HCT116 (cell line): ENCODE results near the gene FLOT1. TPM values are rescaled to one million over a fixed set of nuclear protein-coding genes. Genes with fewer than 3 reads are reported as not detected.

Source experiments
- ATAC-seq: fragments of 200-7000 bp; cut with Tn5 transposase; 2 replicates; pipeline ENCODE4 v1.9.1; 2020; ENCODE audit warnings: mild to moderate bottlenecking, moderate library complexity
- BruUV-seq: library from RNA; stranded (reverse); fragments of 400-500 nt; replicated peaks from 2 replicates; lab custom pipeline; 2021; lab: Mats Ljungman, UMichigan
- CTCF ChIA-PET: fragments of 300-600 bp; sonication (Branson Sonifier 250); formaldehyde crosslinking; loops from one replicate; lab custom pipeline; 2021; ENCODE audit warnings: antibody characterized with exemption; lab: Charles Lee
- POLR2A ChIA-PET: fragments of 300-600, 350-600 bp; sonication (Branson Sonifier 250); formaldehyde crosslinking; loops from one replicate; lab custom pipeline; 2021; ENCODE audit warnings: antibody characterized with exemption; lab: Charles Lee
- RAD21 ChIA-PET, 2 experiments: fragments of 300-600 bp; sonication (Branson Sonifier 250); formaldehyde crosslinking; loops; one replicate each; lab custom pipeline; 2023; ENCODE audit warnings: low total read pairs in 2 of 2; ENCODE audit not compliant: uncharacterized antibody in 2 of 2, unreplicated experiment in 2 of 2, low non-redundant PET in 1 of 2; lab: Charles Lee
- DNase-seq: peaks from one replicate; pipeline ENCODE4 v3.0.0-alpha.2; 2010; ENCODE audit warnings: low read depth, low spot score
- H2AFZ ChIP-seq: fragments of 200-600 bp; shearing (Covaris generic), sonication (generic); 2 replicates; pipeline ENCODE4 v1.6.1; 2017; ENCODE audit warnings: low read depth, mixed run types, mixed read lengths, antibody characterized with exemption, low read length; ENCODE audit not compliant: poor library complexity, severe bottlenecking
- H3K27ac ChIP-seq: 2 replicates; pipeline ENCODE4 v1.5.1; 2012; ENCODE audit warnings: low read depth, low read length
- H3K27me3 ChIP-seq: fragments of 200-600 bp; sonication (generic); 2 replicates; pipeline ENCODE4 v1.6.1; 2016; ENCODE audit warnings: mixed run types, low read length, mixed read lengths; ENCODE audit not compliant: insufficient read depth
- H3K36me3 ChIP-seq, 2 experiments: fragments of 200-500 bp in 1 of 2; fragments of 200-600 bp in 1 of 2; sonication (Bioruptor generic) in 1 of 2; sonication (generic) in 1 of 2; 2 replicates each; pipeline versions ENCODE4 v1.5.1 to v1.6.1; 2014 to 2016; ENCODE audit warnings: low read length in 2 of 2, inconsistent platforms in 1 of 2, mixed read lengths in 1 of 2, mixed run types in 1 of 2; ENCODE audit not compliant: insufficient read depth in 2 of 2, control insufficient read depth in 1 of 2
- H3K4me1 ChIP-seq, 2 experiments: fragments of 200-600 bp in 1 of 2; sonication (generic) in 1 of 2; 2 replicates each; pipeline versions ENCODE4 v1.5.1 to v1.6.1; 2012 to 2017; ENCODE audit warnings: low read length in 2 of 2, inconsistent platforms in 1 of 2, mild to moderate bottlenecking in 1 of 2, mixed read lengths in 1 of 2, mixed run types in 1 of 2, moderate library complexity in 1 of 2; ENCODE audit not compliant: insufficient read depth in 2 of 2, control insufficient read depth in 1 of 2
- H3K4me2 ChIP-seq: fragments of 200-600 bp; sonication (generic); 2 replicates; pipeline ENCODE4 v1.6.1; 2017; ENCODE audit warnings: mixed run types, low read length, mixed read lengths
- H3K4me3 ChIP-seq, 2 experiments: fragments of 200-600 bp in 1 of 2; sonication (generic) in 1 of 2; replicated peaks in 1 of 2; 2 replicates each; pipeline ENCODE4 v1.5.1; 2011 to 2016; ENCODE audit warnings: low read length in 2 of 2, control low read depth in 1 of 2, low read depth in 1 of 2, mild to moderate bottlenecking in 1 of 2, mixed read lengths in 1 of 2, mixed run types in 1 of 2
- H3K79me2 ChIP-seq: fragments of 200-600 bp; sonication (generic); 2 replicates; pipeline ENCODE4 v1.6.1; 2017; ENCODE audit warnings: mild to moderate bottlenecking, mixed run types, low read length, moderate library complexity, mixed read lengths; ENCODE audit not compliant: insufficient read depth
- H3K9ac ChIP-seq: fragments of 200-600 bp; sonication (generic); 2 replicates; pipeline ENCODE4 v1.6.1; 2016; ENCODE audit warnings: low read length, mixed read lengths
- H3K9me2 ChIP-seq: fragments of 200-600 bp; sonication (generic), shearing (Covaris generic); 2 replicates; pipeline ENCODE4 v1.6.1; 2017; ENCODE audit warnings: mixed run types, mild to moderate bottlenecking, moderate library complexity; ENCODE audit not compliant: insufficient read depth
- H3K9me3 ChIP-seq, 2 experiments: fragments of 200-500 bp in 1 of 2; fragments of 200-600 bp in 1 of 2; sonication (Bioruptor generic) in 1 of 2; sonication (generic) in 1 of 2; 2 replicates each; pipeline ENCODE4 v1.6.1; 2014 to 2017; ENCODE audit warnings: low read length in 2 of 2, mixed read lengths in 2 of 2, inconsistent platforms in 1 of 2, low read depth in 1 of 2, mild to moderate bottlenecking in 1 of 2, mixed run types in 1 of 2, moderate library complexity in 1 of 2; ENCODE audit not compliant: control insufficient read depth in 1 of 2, insufficient read depth in 1 of 2
- H4K20me1 ChIP-seq: fragments of 200-600 bp; sonication (generic), shearing (Covaris generic); 2 replicates; pipeline ENCODE4 v1.6.1; 2017; ENCODE audit warnings: mixed run types, mild to moderate bottlenecking, moderate library complexity; ENCODE audit not compliant: insufficient read depth
- POLR2AphosphoS5 ChIP-seq: IDR thresholded peaks from 2 replicates; pipeline ENCODE4 v1.6.1; 2011; ENCODE audit warnings: mild to moderate bottlenecking, low read depth, low read length, moderate library complexity
- TCF7L2 ChIP-seq: IDR thresholded peaks from 2 replicates; pipeline ENCODE4 v1.7.0; 2011; ENCODE audit warnings: borderline replicate concordance, inconsistent platforms; ENCODE audit not compliant: insufficient read depth, insufficient read length; ENCODE audit errors: extremely low read depth
- YY1 ChIP-seq: IDR thresholded peaks from 2 replicates; pipeline ENCODE4 v1.6.1; 2011; ENCODE audit warnings: low read length, low read depth, moderate library complexity, mild to moderate bottlenecking; ENCODE audit not compliant: insufficient replicate concordance; ENCODE audit errors: extremely low read depth
- ZFX ChIP-seq: fragments of 450-650 bp; IDR thresholded peaks from 2 replicates; pipeline ENCODE4 v1.6.1; 2017
- intact Hi-C: fragments of 100-400 bp; cut with micrococcal nuclease; formaldehyde crosslinking; loops from 2 replicates; pipeline ENCODE4 v1.10.0; 2022
- total RNA-seq: library from RNA; stranded (reverse); gene quantifications from one replicate; pipeline ENCODE4 v1.2.1, GENCODE V29; 2021; ENCODE audit not compliant: unreplicated experiment
- TF ChIP-seq, protein P1 (sequence below): IDR thresholded peaks from 2 replicates; pipeline ENCODE4 v1.6.1; 2011; ENCODE audit warnings: mild to moderate bottlenecking, low read length, moderate library complexity; ENCODE audit not compliant: insufficient replicate concordance; ENCODE audit errors: extremely low read depth
- TF ChIP-seq, protein P2 (sequence below), 3 experiments: fragments of 200-600 bp in 1 of 3; sonication (generic) in 1 of 3; IDR thresholded peaks in 2 of 3; conservative IDR thresholded peaks in 1 of 3; 2 replicates each; pipeline ENCODE4 v1.5.1; 2012 to 2017; ENCODE audit warnings: low read depth in 2 of 3, low read length in 2 of 3, antibody characterized with exemption in 1 of 3, borderline replicate concordance in 1 of 3, control low read depth in 1 of 3, mild to moderate bottlenecking in 1 of 3, mixed read lengths in 1 of 3, mixed run types in 1 of 3, moderate library complexity in 1 of 3; ENCODE audit not compliant: insufficient read depth in 1 of 3

FLOT1 gene
- total RNA-seq, 1 experiment from 2014 or later, result 117 TPM

DNA sequence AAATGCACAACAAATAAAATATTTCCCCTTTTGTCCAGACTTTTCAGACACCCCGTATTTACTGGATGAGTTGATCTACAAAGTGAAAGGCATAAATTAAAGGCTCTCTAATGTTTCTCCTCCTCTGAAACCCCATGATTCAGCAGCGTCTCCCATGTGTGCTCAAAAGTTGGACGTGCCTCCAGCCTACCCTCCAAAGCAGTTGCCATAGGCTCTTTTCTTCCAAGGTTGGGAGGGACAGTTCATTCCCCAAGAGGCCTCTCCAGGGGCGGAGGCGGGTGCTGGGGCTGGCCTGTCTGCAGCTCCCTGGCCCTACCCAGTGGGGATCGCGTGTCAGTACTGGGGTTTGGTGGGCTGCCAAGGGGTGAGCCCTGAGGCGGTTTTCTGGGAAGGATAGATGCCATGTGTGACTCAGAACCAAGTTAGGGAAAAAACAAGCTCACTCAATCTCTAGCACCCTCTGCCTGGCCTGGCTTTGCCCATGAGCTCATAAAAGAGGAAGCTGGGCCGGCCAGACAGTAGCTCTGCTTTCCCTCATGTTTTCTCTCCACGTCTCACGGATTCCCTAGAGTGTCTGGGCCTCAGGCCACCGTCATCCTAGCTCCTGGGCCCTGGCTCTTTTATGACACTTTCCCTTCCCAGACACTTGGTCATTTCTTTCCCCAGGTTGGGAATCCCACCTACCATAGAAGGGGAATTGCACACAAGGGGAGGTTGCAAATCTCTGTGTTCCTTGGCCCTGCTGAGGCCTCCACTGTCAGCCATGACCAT, 9.9 kb upstream of the FLOT1 start:
- H3K4me2 ChIP-seq, result peak overlapping the region; percentile 55
- H3K4me1 ChIP-seq, result peaks cover 76 to 97% of the 10 kb centered on the region in 2 experiments
- BruUV-seq, result no TSS peak
- TF ChIP-seq POLR2AphosphoS5 (peak; percentile 81), ZFX (peak; percentile 48; the same call in 1 of the 2 replicates), YY1 (peak; percentile 70), TCF7L2 (peak; percentile 71)
- TF ChIP-seq, protein P1, sequence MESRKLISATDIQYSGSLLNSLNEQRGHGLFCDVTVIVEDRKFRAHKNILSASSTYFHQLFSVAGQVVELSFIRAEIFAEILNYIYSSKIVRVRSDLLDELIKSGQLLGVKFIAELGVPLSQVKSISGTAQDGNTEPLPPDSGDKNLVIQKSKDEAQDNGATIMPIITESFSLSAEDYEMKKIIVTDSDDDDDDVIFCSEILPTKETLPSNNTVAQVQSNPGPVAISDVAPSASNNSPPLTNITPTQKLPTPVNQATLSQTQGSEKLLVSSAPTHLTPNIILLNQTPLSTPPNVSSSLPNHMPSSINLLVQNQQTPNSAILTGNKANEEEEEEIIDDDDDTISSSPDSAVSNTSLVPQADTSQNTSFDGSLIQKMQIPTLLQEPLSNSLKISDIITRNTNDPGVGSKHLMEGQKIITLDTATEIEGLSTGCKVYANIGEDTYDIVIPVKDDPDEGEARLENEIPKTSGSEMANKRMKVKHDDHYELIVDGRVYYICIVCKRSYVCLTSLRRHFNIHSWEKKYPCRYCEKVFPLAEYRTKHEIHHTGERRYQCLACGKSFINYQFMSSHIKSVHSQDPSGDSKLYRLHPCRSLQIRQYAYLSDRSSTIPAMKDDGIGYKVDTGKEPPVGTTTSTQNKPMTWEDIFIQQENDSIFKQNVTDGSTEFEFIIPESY, result no peak
- TF ChIP-seq, protein P2, sequence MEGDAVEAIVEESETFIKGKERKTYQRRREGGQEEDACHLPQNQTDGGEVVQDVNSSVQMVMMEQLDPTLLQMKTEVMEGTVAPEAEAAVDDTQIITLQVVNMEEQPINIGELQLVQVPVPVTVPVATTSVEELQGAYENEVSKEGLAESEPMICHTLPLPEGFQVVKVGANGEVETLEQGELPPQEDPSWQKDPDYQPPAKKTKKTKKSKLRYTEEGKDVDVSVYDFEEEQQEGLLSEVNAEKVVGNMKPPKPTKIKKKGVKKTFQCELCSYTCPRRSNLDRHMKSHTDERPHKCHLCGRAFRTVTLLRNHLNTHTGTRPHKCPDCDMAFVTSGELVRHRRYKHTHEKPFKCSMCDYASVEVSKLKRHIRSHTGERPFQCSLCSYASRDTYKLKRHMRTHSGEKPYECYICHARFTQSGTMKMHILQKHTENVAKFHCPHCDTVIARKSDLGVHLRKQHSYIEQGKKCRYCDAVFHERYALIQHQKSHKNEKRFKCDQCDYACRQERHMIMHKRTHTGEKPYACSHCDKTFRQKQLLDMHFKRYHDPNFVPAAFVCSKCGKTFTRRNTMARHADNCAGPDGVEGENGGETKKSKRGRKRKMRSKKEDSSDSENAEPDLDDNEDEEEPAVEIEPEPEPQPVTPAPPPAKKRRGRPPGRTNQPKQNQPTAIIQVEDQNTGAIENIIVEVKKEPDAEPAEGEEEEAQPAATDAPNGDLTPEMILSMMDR (IDR thresholded peaks at IDR 0.05 in 2 of 3, conservative IDR thresholded peaks at IDR 0.05 in 1 of 3; ENCODE audit: borderline replicate concordance in 1 of 3, insufficient read depth in 1 of 3, low read depth in 2 of 3, low read length in 2 of 3), result no peak
- no peaks in the 10 kb centered on the region for H4K20me1 ChIP-seq
- ChIA-PET CTCF (interaction anchor here (0.8 to 1.5 kb wide), 4 partner anchors 12 to 48 kb away, joined by 3 to 7 read pairs (median 4); no protein-coding TSS in a partner anchor), POLR2A (interaction anchor here (1.0 to 16.4 kb wide), 8 partner anchors 9 to 67 kb away, joined by 3 to 680 read pairs (median 30); partner anchors contain the start of genes FLOT1 and IER3), RAD21 (interaction anchor here (1.0 to 1.5 kb wide), 6 partner anchors 9 to 29 kb away, joined by 3 to 6 read pairs (median 4); no protein-coding TSS in a partner anchor)
- peak overlapping the region; percentile 96 for H3K27ac ChIP-seq
- DNase-seq (peak; percentile 99), ATAC-seq (peak; percentile 82)
- H2AFZ ChIP-seq, result no peak overlapping the region
- no peaks in the 10 kb centered on the region for H3K9me2 ChIP-seq
- intact Hi-C loops, result loop anchor here (1.0 to 2.0 kb wide), 2 partner anchors 17 to 30 kb away; no protein-coding TSS in a partner anchor
- H3K27me3 ChIP-seq, result no peaks in the 10 kb centered on the region
- no peaks in the 10 kb centered on the region for H3K79me2 ChIP-seq
- H3K9me3 ChIP-seq, result no peaks in the 10 kb centered on the region
- H3K36me3 ChIP-seq, result no peaks in the 10 kb centered on the region
- H3K9ac ChIP-seq, result peak overlapping the region; percentile 69
- no peak overlapping the region for H3K4me3 ChIP-seq
